ENCODE data around the gene TNXB. TPM values are rescaled to one million over a fixed set of nuclear protein-coding genes. Genes with fewer than 3 reads are reported as not detected.

The TNXB gene
- total and polyA plus RNA-seq, 9 of the 15 experiments (the other 6 are each of a cell fraction or from before 2014, with no cell fraction given), result 0.14 to 28.1 (median 12.4) TPM

GRCh38 chr6:32047855-32048766 lies 61.0 kb downstream of the TNXB start (continued):
- TF ChIP-seq ZNF395 (CRISPR knock-in tag; IDR thresholded peaks at IDR 0.05) (peak; percentile 67; the same call in 1 of the 2 replicates), HINFP (tag; conservative IDR thresholded peaks at IDR 0.05; ENCODE audit: low read depth) (no peak), GABPB2 (CRISPR knock-in tag; conservative IDR thresholded peaks at IDR 0.05) (no peak), ZKSCAN3 (CRISPR knock-in tag; IDR thresholded peaks at IDR 0.05) (no peak), FOXM1 (IDR thresholded peaks at IDR 0.05; ENCODE audit: low read depth) (no peak), FOXM1 (CRISPR knock-in tag; IDR thresholded peaks at IDR 0.05; ENCODE audit: low read depth) (no peak), NELFE (IDR thresholded peaks at IDR 0.05; ENCODE audit: insufficient read depth, insufficient read length) (no peak), ZNF551 (CRISPR knock-in tag; IDR thresholded peaks at IDR 0.05) (no peak), CHAMP1 (IDR thresholded peaks at IDR 0.05) (no peak), ZFP30 (CRISPR knock-in tag; IDR thresholded peaks at IDR 0.05; ENCODE audit: borderline replicate concordance) (no peak), NCOA1 (IDR thresholded peaks at IDR 0.05; ENCODE audit: low read depth) (no peak), AFF4 (CRISPR knock-in tag; IDR thresholded peaks at IDR 0.05) (0 out of 2 replicates have a peak, but pooled peaks have one; percentile 24), ZNF785 (CRISPR knock-in tag; IDR thresholded peaks at IDR 0.05) (no peak)

All from K562 (cell line).